ENCODE measurements around the gene NEK6. TPM values are rescaled to one million over a fixed set of nuclear protein-coding genes. Genes with fewer than 3 reads are reported as not detected.

The NEK6 gene
- total and polyA plus RNA-seq, 2 of the 8 experiments (the other 6 are each of a cell fraction or from before 2014, with no cell fraction given), result 17.7 to 19.7 TPM

- Histone ChIP-seq H3K27me3 (replicated peaks in 1 of 4; ENCODE audit: control insufficient read depth in 3 of 4, extremely low read depth in 1 of 4, insufficient read depth in 3 of 4, low read length in 3 of 4) (no peaks in the 10 kb centered on the region), H3K4ac (replicated peaks; ENCODE audit: insufficient read length, low read depth, low read length) (no peak overlapping the region), H2BK5ac (ENCODE audit: low read depth, low read length) (no peak overlapping the region), H3K23ac (ENCODE audit: insufficient read length) (no peak overlapping the region), H2AFZ (ENCODE audit: low read length) (no peak overlapping the region), H3K36me3 (ENCODE audit: control insufficient read depth in 2 of 4, insufficient read depth in 4 of 4, low read length in 3 of 4) (peaks cover 0 to 6% (median 3%) of the 10 kb centered on the region in 4 experiments; a peak in 5 of 8 replicates), H3K79me1 (ENCODE audit: low read depth, low read length) (peaks cover 10% of the 10 kb centered on the region; the same call in 1 of the 2 replicates), H4K91ac (replicated peaks; ENCODE audit: insufficient read length, low read length) (no peak overlapping the region), H4K8ac (ENCODE audit: extremely low read depth, insufficient read depth, low read length) (no peak overlapping the region), H2AK5ac (ENCODE audit: low read depth, low read length) (0 out of 2 replicates have a peak overlapping the region, but pooled peaks have one; percentile 18), H3K9me3 (ENCODE audit: insufficient read depth in 2 of 2, low read depth in 1 of 2, low read length in 1 of 2) (no peaks in the 10 kb centered on the region), H4K5ac (ENCODE audit: insufficient read length, low read depth, low read length) (no peak overlapping the region), H2BK12ac (ENCODE audit: low read depth, low read length) (no peak overlapping the region), H3K4me3 (ENCODE audit: extremely low read depth in 1 of 4, insufficient read depth in 2 of 4, low read depth in 3 of 4, low read length in 4 of 4) (no peak overlapping the region), H3K4me2 (ENCODE audit: insufficient read depth in 1 of 2, low read depth in 2 of 2, low read length in 2 of 2) (no peak overlapping the region), H4K20me1 (replicated peaks in 1 of 2; ENCODE audit: control insufficient read depth in 1 of 2, insufficient read depth in 2 of 2, low read length in 2 of 2) (peaks cover 5 to 11% of the 10 kb centered on the region in 2 experiments), H2BK20ac (ENCODE audit: low read length) (no peak overlapping the region), H3K18ac (ENCODE audit: extremely low read depth, low read length) (no peak overlapping the region), H3K79me2 (ENCODE audit: control insufficient read depth in 1 of 2, insufficient read depth in 2 of 2, low read length in 2 of 2) (peaks cover 8 to 81% of the 10 kb centered on the region in 2 experiments; a peak in 3 of 4 replicates), H3K14ac (ENCODE audit: insufficient read length) (no peak overlapping the region), H2BK120ac (replicated peaks; ENCODE audit: low read depth, low read length) (no peak overlapping the region), H2BK15ac (ENCODE audit: low read length) (no peak overlapping the region), H3K23me2 (ENCODE audit: low read depth, low read length) (no peaks in the 10 kb centered on the region), H3K9ac (replicated peaks in 1 of 4; ENCODE audit: extremely low read depth in 1 of 4, low read depth in 3 of 4, low read length in 3 of 4) (no peak overlapping the region), H3K4me1 (replicated peaks in 1 of 4; ENCODE audit: control insufficient read depth in 3 of 4, insufficient read depth in 4 of 4, low read length in 3 of 4) (peaks cover 3 to 16% (median 9%) of the 10 kb centered on the region in 4 experiments; a peak in 5 of 7 replicates), H3K56ac (replicated peaks; ENCODE audit: insufficient read length, low read depth, low read length) (no peak overlapping the region), H3K27ac (ENCODE audit: low read depth, low read length) (no peak overlapping the region)
- ChIA-PET POLR2A (ENCODE audit: partially characterized antibody) (interaction anchor here (1.0 kb wide), 2 partner anchors 11 to 23 kb away, joined by 3 to 4 read pairs; no protein-coding TSS in a partner anchor), CTCF (ENCODE audit: partially characterized antibody) (interaction anchor here (0.8 to 21.3 kb wide), 12 partner anchors 9 to 179 kb away, joined by 3 to 330 read pairs (median 8); partner anchors contain the start of gene PSMB7)
- FAIRE-seq (no peak), DNase-seq (ENCODE audit: low read depth in 1 of 2, low spot score in 2 of 2) (no peak)
- 91% methylated on average over 12 of the region's 12 CpGs; no CpG with 5 or more reads in 1 of the 2 experiments for WGBS, 2 experiments (ENCODE audit: extremely low coverage in 1 of 2, insufficient coverage in 1 of 2, insufficient read length in 1 of 2, insufficient replicate concordance in 2 of 2, low coverage in 1 of 2, low lambda C conversion rate in 2 of 2, missing lambda C conversion rate in 1 of 2)
- TF ChIP-seq SIX5 (IDR thresholded peaks at IDR 0.05; ENCODE audit: low read depth, low read length) (no peak), GTF2F1 (IDR thresholded peaks at IDR 0.05; ENCODE audit: borderline replicate concordance, low read depth, low read length) (no peak), CREB1 (IDR thresholded peaks at IDR 0.05) (no peak), FOSL1 (IDR thresholded peaks at IDR 0.05; ENCODE audit: insufficient read depth, low read depth, low read length) (no peak), BACH1 (IDR thresholded peaks at IDR 0.05; ENCODE audit: low read length) (no peak), CEBPB (IDR thresholded peaks at IDR 0.05; ENCODE audit: low read depth, low read length) (no peak), JUN (IDR thresholded peaks at IDR 0.05; ENCODE audit: low read depth, low read length) (no peak), CHD1 (IDR thresholded peaks at IDR 0.05; ENCODE audit: low read depth, low read length) (no peak), GABPA (IDR thresholded peaks at IDR 0.05; ENCODE audit: borderline replicate concordance, insufficient read depth, low read length) (no peak), SRF (IDR thresholded peaks at IDR 0.05; ENCODE audit: low read depth, low read length) (no peak)
These were observed 130.7 kb downstream of the NEK6 start for GRCh38 chr9:124388275-124389048.

All from H1 (cell line).